ENCODE results near the gene CEP164. TPM values are rescaled to one million over a fixed set of nuclear protein-coding genes. Genes with fewer than 3 reads are reported as not detected.

The CEP164 gene
- total RNA-seq, 4 donors from 2014 or later: 23.1 to 56.5 (median 29.0) TPM

DNA sequence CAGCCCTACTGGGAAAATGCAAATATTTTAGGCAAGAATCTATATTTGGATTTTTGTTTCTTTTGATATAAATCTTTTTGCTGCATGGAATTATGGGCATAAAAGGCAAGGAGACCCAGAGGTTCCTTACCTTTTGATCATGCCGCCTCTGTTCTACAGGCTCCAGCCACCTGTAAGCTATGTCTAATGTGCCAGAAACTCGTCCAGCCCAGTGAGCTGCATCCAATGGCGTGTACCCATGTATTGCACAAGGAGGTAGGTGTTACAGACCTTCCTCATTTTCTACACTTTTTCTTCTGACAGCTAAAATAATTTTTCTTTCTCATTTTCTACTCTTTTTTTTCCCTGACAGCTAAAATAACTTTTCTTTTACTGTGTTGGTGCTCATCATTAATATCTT is 44.7 kb upstream of the CEP164 start:
- DNase-seq: peak; percentile 8 to 19
- intact Hi-C loops (cut with DNase I): no loop called here
- Histone ChIP-seq H3K27ac (no peak overlapping the region), H3K36me3 (peaks cover 24 to 34% of the 10 kb centered on the region in 2 donors), H3K27me3 (no peaks in the 10 kb centered on the region), H3K4me3 (replicated peaks in 1 of 3) (no peak overlapping the region), H3K9me3 (no peaks in the 10 kb centered on the region), H3K4me1 (peaks cover 0 to 3% of the 10 kb centered on the region in 2 donors)
- 73 to 82% methylated on average over 3 of the region's 3 CpGs for WGBS, 2 donors
- TF ChIP-seq POLR2A (IDR thresholded peaks at IDR 0.05): no peak
- no peak for TF ChIP-seq CTCF (IDR thresholded peaks at IDR 0.05)

- Histone ChIP-seq H3K27me3 (no peaks in the 10 kb centered on the region), H3K27ac (no peak overlapping the region), H3K9me3 (no peaks in the 10 kb centered on the region), H3K4me3 (replicated peaks in 1 of 3) (no peak overlapping the region), H3K4me1 (peaks cover 0 to 3% of the 10 kb centered on the region in 2 donors), H3K36me3 (peaks cover 27 to 35% of the 10 kb centered on the region in 2 donors)
- WGBS, 2 donors: 98 to 100% methylated on average over 2 of the region's 2 CpGs
- intact Hi-C loops (cut with DNase I): no loop called here
- TF ChIP-seq CTCF (IDR thresholded peaks at IDR 0.05) (no peak), POLR2A (IDR thresholded peaks at IDR 0.05) (no peak)
- no peak for DNase-seq
Observed at GRCh38 chr11:117284053-117284452, 43.6 kb upstream of the CEP164 start.

GRCh38 chr11:117286588-117286987 is 41.1 kb upstream of the CEP164 start:
- Histone ChIP-seq H3K36me3 (peaks cover 46 to 52% of the 10 kb centered on the region in 2 donors), H3K27ac (no peak overlapping the region), H3K4me3 (replicated peaks in 1 of 3) (no peak overlapping the region), H3K4me1 (peaks cover 0 to 3% of the 10 kb centered on the region in 2 donors), H3K27me3 (no peaks in the 10 kb centered on the region), H3K9me3 (no peaks in the 10 kb centered on the region)
- intact Hi-C loops (cut with DNase I): no loop called here
- no peak for DNase-seq
- TF ChIP-seq CTCF (IDR thresholded peaks at IDR 0.05) (no peak), POLR2A (IDR thresholded peaks at IDR 0.05) (no peak)
- 55 to 61% methylated on average over 2 of the region's 2 CpGs for WGBS, 2 donors

DNA sequence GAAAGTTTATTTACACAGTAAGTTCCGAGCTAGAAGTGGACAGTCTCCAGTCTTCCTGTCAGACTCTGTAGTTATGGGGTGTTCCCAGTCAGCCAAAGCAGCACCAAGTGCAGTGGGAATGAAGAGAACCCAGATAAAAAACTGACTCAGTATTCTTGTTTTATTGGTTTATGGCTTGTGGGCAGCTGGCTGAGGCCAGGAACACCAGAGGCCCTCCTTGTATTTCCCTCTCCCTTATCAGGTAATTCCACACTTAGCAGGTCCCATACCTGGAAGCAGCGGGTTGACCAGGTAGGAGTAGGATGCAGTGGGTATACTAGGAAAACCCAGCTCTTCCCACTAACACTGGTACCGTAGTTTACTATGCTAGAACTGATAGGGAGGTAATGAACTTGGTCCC is 40.0 kb upstream of the CEP164 start:
- intact Hi-C loops (cut with DNase I): no loop called here
- H3K4me1 ChIP-seq: peaks cover 0 to 3% of the 10 kb centered on the region in 2 donors
- DNase-seq: no peak
- no peaks in the 10 kb centered on the region for H3K27me3 ChIP-seq
- H3K9me3 ChIP-seq: no peaks in the 10 kb centered on the region
- no peak overlapping the region for H3K27ac ChIP-seq
- H3K36me3 ChIP-seq: peaks cover 42 to 44% of the 10 kb centered on the region in 2 donors
- WGBS, 2 donors: 90 to 92% methylated on average over 3 of the region's 3 CpGs
- no peak overlapping the region for H3K4me3 ChIP-seq (replicated peaks in 1 of 3)
- no peak for TF ChIP-seq POLR2A (IDR thresholded peaks at IDR 0.05)
- no peak for TF ChIP-seq CTCF (IDR thresholded peaks at IDR 0.05)

- intact Hi-C loops (cut with DNase I): no loop called here
- no peaks in the 10 kb centered on the region for H3K27me3 ChIP-seq
- WGBS, 2 donors: 91 to 100% methylated on average over 1 of the region's 1 CpG
- no peak overlapping the region for H3K27ac ChIP-seq
- no peak overlapping the region for H3K4me3 ChIP-seq (replicated peaks in 1 of 3)
- no peaks in the 10 kb centered on the region for H3K9me3 ChIP-seq
- H3K36me3 ChIP-seq: peaks cover 32 to 33% of the 10 kb centered on the region in 2 donors
- TF ChIP-seq CTCF (IDR thresholded peaks at IDR 0.05): no peak
- H3K4me1 ChIP-seq: peaks cover 0 to 3% of the 10 kb centered on the region in 2 donors
- DNase-seq: no peak
Observed at GRCh38 chr11:117289795-117290194, 37.9 kb upstream of the CEP164 start.

Measured in thyroid gland (tissue), 4 donors.